GM12801 (cell line): ENCODE results near the gene RABGAP1.

Experiments used
- CTCF ChIP-seq: IDR thresholded peaks from one replicate; pipeline ENCODE4 v1.5.1; 2011; ENCODE audit warnings: control low read depth; ENCODE audit not compliant: insufficient read length; ENCODE audit errors: extremely low read depth

Gene RABGAP1

GRCh38 chr9:123058834-123059233, 118.0 kb downstream of the RABGAP1 start:
- TF ChIP-seq CTCF: no peak

GRCh38 chr9:123059472-123060220, 118.8 kb downstream of the RABGAP1 start:
- no peak for TF ChIP-seq CTCF

DNA sequence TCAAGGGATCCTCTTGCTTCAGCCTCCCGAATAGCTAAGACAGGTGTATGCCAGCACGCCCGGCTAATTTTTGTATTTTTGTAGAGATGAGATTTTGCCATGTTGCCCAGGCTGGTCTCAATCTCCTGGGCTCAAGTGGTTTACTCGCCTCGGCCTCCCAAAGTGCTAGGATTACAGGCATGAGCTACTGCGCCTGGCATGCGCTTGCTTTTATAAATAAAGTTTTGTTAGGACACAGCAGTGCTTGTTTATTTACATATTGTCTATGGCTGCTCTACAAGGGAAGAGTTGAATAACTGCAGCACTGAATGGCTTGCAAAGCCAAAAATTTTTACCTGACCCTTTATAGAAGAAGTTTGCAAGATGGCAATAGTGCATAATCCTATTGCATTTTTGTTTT, 120.4 kb downstream of the RABGAP1 start:
- no peak for TF ChIP-seq CTCF

DNA sequence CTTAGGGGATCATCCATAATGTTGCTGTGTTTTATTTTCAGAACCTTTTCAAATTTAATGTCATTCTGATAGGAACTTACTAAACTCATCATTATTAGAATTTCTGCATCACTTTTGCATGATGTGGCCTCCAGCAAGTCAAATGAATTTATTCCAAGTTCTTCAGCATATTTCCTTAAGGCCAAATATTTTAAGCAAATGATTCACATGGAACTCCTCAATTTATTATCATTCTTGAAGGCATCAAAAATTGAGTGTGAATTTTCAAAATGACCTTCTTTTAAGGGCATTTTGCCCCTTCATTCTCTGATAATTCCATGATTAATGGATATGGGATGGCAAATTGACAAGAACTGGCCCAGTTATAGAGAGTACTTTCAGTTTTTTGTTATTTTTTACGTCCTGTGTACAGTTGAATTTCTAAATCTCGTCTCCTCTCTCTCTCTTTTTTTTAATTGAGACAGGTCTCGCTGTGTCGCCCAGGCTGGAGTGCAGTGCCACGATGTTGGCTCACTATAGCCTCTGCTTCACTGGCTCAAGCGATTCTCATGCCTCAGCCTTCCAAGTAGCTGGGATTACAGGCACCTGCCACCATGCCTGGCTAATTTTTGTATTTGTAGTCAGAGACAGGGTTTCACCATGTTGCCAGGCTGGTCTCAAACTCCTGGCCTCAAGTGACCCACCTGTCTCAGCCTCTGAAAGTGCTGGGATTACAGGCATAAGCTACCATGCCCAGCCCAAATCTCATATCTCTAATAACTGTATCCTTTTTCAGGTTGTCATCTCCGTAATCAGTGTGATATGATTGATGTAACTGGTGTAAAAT, 121.7 kb downstream of the RABGAP1 start:
- TF ChIP-seq CTCF: no peak

DNA sequence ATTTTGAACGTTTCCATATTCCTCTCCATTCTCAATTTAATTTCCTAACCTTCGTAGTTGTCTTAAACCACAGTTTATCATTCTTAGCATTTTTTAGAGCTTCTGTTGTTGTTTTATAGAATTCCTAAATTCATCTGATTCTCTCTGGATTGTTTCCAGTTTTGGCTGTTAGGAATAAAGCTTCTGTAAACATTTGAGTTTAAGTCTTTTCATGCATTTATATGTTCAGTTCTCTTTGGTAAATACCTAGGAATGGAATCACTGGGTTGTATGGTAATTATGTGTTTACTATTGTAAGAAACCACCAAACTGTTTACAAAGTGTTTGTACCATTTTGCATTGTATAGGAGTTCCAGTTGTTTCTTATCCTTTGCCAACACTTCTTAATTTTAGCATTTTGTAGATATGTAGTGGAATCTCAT, 122.4 kb downstream of the RABGAP1 start:
- no peak for TF ChIP-seq CTCF

DNA sequence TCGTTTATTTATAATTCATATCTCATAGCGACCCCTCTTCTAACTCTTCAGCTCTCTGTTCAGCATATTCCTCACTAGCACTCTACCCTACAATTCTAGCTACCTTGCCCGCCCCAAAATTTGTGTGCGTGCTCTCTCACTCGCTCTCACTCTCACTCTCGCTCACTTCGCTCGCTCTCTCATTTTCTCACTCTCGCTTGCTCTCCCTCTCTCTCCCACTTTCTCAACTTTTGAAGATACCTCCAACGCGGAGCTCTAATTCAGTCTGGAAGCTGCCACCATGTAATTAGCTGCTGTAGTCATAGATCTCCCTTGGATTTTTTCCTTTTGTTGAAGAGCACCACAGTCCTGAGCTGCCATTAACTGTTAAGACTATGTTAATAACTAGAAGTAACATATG, 123.1 kb downstream of the RABGAP1 start:
- no peak for TF ChIP-seq CTCF

DNA sequence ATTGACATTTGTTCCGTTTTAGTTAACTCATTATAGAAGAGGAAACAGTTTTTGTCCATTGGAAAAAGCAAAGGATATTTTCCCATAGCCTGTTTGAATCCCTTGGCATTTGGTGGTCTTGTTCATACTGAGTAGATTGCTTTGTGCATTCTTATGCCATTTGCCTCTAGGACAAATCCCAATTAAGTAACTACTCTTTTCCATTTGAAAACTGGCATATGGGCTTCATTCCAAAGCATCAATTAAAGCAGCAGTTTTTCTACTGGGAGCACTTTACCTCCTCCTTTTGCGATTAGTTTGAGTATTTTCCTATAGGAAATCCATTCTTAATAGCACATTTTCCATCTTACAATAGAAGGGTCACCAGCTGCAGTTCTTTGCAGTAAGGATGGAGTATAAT, 123.9 kb downstream of the RABGAP1 start:
- TF ChIP-seq CTCF: no peak
